Astrocyte (in vitro differentiated cells and primary cell): ENCODE measurements around the gene ENO3. TPM values are rescaled to one million over a fixed set of nuclear protein-coding genes. Genes with fewer than 3 reads are reported as not detected.
A peak's percentile ranks its signal among the peaks of the same experiment; 100 is the strongest.

Experiments used
- DNase-seq: peaks from one replicate; pipeline ENCODE4 v3.0.0-alpha.2; 2010; ENCODE audit warnings: low read depth
- FAIRE-seq: peaks from 2 replicates; lab custom pipeline; 2011; peaks lifted over from hg19 to GRCh38; lab: Jason Lieb, UNC
- H2AFZ ChIP-seq: 2 replicates; pipeline ENCODE4 v1.6.0; 2012; ENCODE audit warnings: low read depth, low read length, inconsistent platforms
- H3K27ac ChIP-seq: 2 replicates; pipeline ENCODE4 v1.5.1; 2011; ENCODE audit warnings: low read depth, low read length, inconsistent platforms
- H3K27me3 ChIP-seq: 2 replicates; pipeline ENCODE4 v1.6.0; 2011; ENCODE audit warnings: low read length, inconsistent platforms; ENCODE audit not compliant: insufficient read depth
- H3K36me3 ChIP-seq: 2 replicates; pipeline ENCODE4 v1.5.1; 2011; ENCODE audit warnings: low read length, inconsistent platforms; ENCODE audit not compliant: insufficient read depth
- H3K4me1 ChIP-seq: 2 replicates; pipeline ENCODE4 v1.5.1; 2011; ENCODE audit warnings: low read length, inconsistent platforms; ENCODE audit not compliant: insufficient read depth
- H3K4me2 ChIP-seq: 2 replicates; pipeline ENCODE4 v1.6.0; 2012; ENCODE audit warnings: low read length, inconsistent platforms
- H3K4me3 ChIP-seq: 2 replicates; pipeline ENCODE4 v1.5.1; 2011; ENCODE audit warnings: low read depth, mild to moderate bottlenecking, low read length, inconsistent platforms; ENCODE audit not compliant: insufficient read depth
- H3K79me2 ChIP-seq: 2 replicates; pipeline ENCODE4 v1.6.0; 2012; ENCODE audit warnings: mild to moderate bottlenecking, low read length, inconsistent platforms; ENCODE audit not compliant: insufficient read depth
- H3K9ac ChIP-seq: 2 replicates; pipeline ENCODE4 v1.6.0; 2012; ENCODE audit warnings: mild to moderate bottlenecking, low read length, inconsistent platforms
- H3K9me3 ChIP-seq: 2 replicates; pipeline ENCODE4 v1.5.1; 2012; ENCODE audit warnings: low read depth, mild to moderate bottlenecking, low read length, inconsistent platforms; ENCODE audit not compliant: insufficient read depth
- H4K20me1 ChIP-seq: 2 replicates; pipeline ENCODE4 v1.6.0; 2012; ENCODE audit warnings: low read length, inconsistent platforms; ENCODE audit not compliant: insufficient read depth
- H3K27ac Mint-ChIP-seq: one replicate; pipeline ENCODE4 v1.8.0; 2021; ENCODE audit warnings: mild to moderate bottlenecking, mixed read lengths; ENCODE audit not compliant: unreplicated experiment
- H3K27me3 Mint-ChIP-seq: one replicate; pipeline ENCODE4 v1.8.0; 2021; ENCODE audit warnings: low read depth, mixed read lengths; ENCODE audit not compliant: unreplicated experiment
- H3K36me3 Mint-ChIP-seq: one replicate; pipeline ENCODE4 v1.8.0; 2021; ENCODE audit warnings: low read depth, mixed read lengths; ENCODE audit not compliant: unreplicated experiment
- H3K4me1 Mint-ChIP-seq: one replicate; pipeline ENCODE4 v1.8.0; 2021; ENCODE audit warnings: low read depth, mixed read lengths; ENCODE audit not compliant: unreplicated experiment
- H3K4me3 Mint-ChIP-seq: one replicate; pipeline ENCODE4 v1.8.0; 2021; ENCODE audit warnings: mild to moderate bottlenecking, moderate library complexity, mixed read lengths; ENCODE audit not compliant: unreplicated experiment
- H3K9me3 Mint-ChIP-seq: one replicate; pipeline ENCODE4 v1.8.0; 2021; ENCODE audit warnings: mild to moderate bottlenecking, mixed read lengths; ENCODE audit not compliant: unreplicated experiment
- CTCF ChIP-seq: IDR thresholded peaks from 2 replicates; pipeline ENCODE4 v1.5.1; 2011; ENCODE audit warnings: low read depth, mild to moderate bottlenecking, inconsistent platforms, low read length, moderate library complexity; ENCODE audit not compliant: insufficient read depth
- EZH2 ChIP-seq: IDR thresholded peaks from 2 replicates; pipeline ENCODE4 v1.6.1; 2012; ENCODE audit warnings: mild to moderate bottlenecking, low read length, inconsistent platforms; ENCODE audit not compliant: insufficient read depth
- total RNA-seq: library from RNA; stranded (reverse); gene quantifications from 2 replicates; pipeline ENCODE4 v1.2.1, GENCODE V29; 2021

ENO3 gene
- total RNA-seq, 1 donor from 2014 or later: 20.4 TPM

DNA sequence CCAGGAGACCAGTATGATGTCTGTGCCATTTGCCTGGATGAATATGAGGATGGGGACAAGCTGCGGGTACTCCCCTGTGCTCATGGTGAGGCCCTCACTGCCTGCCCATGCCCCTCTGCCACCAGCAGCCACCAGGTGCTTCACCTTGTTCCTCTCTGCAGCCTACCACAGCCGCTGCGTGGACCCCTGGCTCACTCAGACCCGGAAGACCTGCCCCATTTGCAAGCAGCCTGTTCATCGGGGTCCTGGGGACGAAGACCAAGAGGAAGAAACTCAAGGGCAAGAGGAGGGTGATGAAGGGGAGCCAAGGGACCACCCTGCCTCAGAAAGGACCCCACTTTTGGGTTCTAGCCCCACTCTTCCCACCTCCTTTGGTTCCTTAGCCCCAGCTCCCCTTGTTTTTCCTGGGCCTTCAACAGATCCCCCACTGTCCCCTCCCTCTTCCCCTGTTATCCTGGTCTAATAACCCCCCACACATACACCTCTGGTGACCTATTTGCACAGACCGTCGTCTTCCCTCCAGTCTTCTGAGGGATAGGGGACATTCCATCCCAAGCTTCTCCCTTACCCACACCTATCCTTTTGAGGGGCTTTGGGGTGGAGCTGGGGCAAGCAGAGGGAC lies 6.3 kb upstream of the ENO3 start:
- no peaks in the 10 kb centered on the region for H3K27me3 Mint-ChIP-seq
- Histone ChIP-seq H3K36me3 (peaks cover 37% of the 10 kb centered on the region), H3K27ac (peak overlapping the region; percentile 89), H2AFZ (no peak overlapping the region), H3K4me3 (peak overlapping the region; percentile 82), H3K27me3 (no peaks in the 10 kb centered on the region), H4K20me1 (peaks cover 60% of the 10 kb centered on the region), H3K4me1 (peaks cover 31% of the 10 kb centered on the region), H3K9me3 (no peaks in the 10 kb centered on the region), H3K79me2 (peaks cover 79% of the 10 kb centered on the region), H3K9ac (peak overlapping the region; percentile 93), H3K4me2 (peak overlapping the region; percentile 99)
- peak overlapping the region; percentile 98 for H3K4me3 Mint-ChIP-seq
- peaks cover 25% of the 10 kb centered on the region for H3K36me3 Mint-ChIP-seq
- H3K4me1 Mint-ChIP-seq: peaks cover 33% of the 10 kb centered on the region
- DNase-seq (no peak), FAIRE-seq (no peak)
- peaks cover 2% of the 10 kb centered on the region for H3K9me3 Mint-ChIP-seq
- H3K27ac Mint-ChIP-seq: peak overlapping the region; percentile 96
- TF ChIP-seq EZH2 (no peak), CTCF (no peak)

GRCh38 chr17:4945176-4945943 lies 5.6 kb upstream of the ENO3 start:
- no peaks in the 10 kb centered on the region for H3K9me3 ChIP-seq
- H3K4me3 ChIP-seq: peak overlapping the region; percentile 82
- H3K4me2 ChIP-seq: peak overlapping the region; percentile 99
- H4K20me1 ChIP-seq: peaks cover 60% of the 10 kb centered on the region
- Mint-ChIP-seq H3K4me3 (peak overlapping the region; percentile 98), H3K9me3 (no peaks in the 10 kb centered on the region), H3K27me3 (no peaks in the 10 kb centered on the region), H3K27ac (peak overlapping the region; percentile 96), H3K36me3 (peaks cover 25% of the 10 kb centered on the region), H3K4me1 (peaks cover 33% of the 10 kb centered on the region)
- DNase-seq (peak; percentile 86), FAIRE-seq (peak; percentile 64)
- H2AFZ ChIP-seq: no peak overlapping the region
- TF ChIP-seq CTCF (no peak), EZH2 (no peak)
- H3K4me1 ChIP-seq: peaks cover 35% of the 10 kb centered on the region
- peaks cover 37% of the 10 kb centered on the region for H3K36me3 ChIP-seq
- peaks cover 79% of the 10 kb centered on the region for H3K79me2 ChIP-seq
- peak overlapping the region; percentile 89 for H3K27ac ChIP-seq
- peak overlapping the region; percentile 93 for H3K9ac ChIP-seq
- no peaks in the 10 kb centered on the region for H3K27me3 ChIP-seq

GRCh38 chr17:4945944-4946280 lies 5.0 kb upstream of the ENO3 start:
- peaks cover 35% of the 10 kb centered on the region for H3K4me1 Mint-ChIP-seq
- H3K4me3 Mint-ChIP-seq: peak overlapping the region; percentile 98
- Histone ChIP-seq H4K20me1 (peaks cover 60% of the 10 kb centered on the region), H3K4me2 (peak overlapping the region; percentile 99), H3K36me3 (peaks cover 37% of the 10 kb centered on the region), H3K27me3 (no peaks in the 10 kb centered on the region), H3K4me3 (peak overlapping the region; percentile 82), H3K79me2 (peaks cover 74% of the 10 kb centered on the region), H3K9ac (peak overlapping the region; percentile 93), H2AFZ (no peak overlapping the region), H3K4me1 (peaks cover 37% of the 10 kb centered on the region), H3K27ac (peak overlapping the region; percentile 89), H3K9me3 (no peaks in the 10 kb centered on the region)
- peaks cover 22% of the 10 kb centered on the region for H3K36me3 Mint-ChIP-seq
- no peak for FAIRE-seq
- TF ChIP-seq EZH2: no peak
- TF ChIP-seq CTCF: no peak
- no peaks in the 10 kb centered on the region for H3K27me3 Mint-ChIP-seq
- no peak for DNase-seq
- H3K9me3 Mint-ChIP-seq: no peaks in the 10 kb centered on the region
- peak overlapping the region; percentile 98 for H3K27ac Mint-ChIP-seq
